K562 (cell line): Measurements from ENCODE around the gene GPC3.

ENCODE experiments used
- CTCF ChIP-seq, 3 experiments: IDR thresholded peaks in 2 of 3; conservative IDR thresholded peaks in 1 of 3; 2 replicates each; pipeline ENCODE4 v1.5.1; 2011 to 2012; ENCODE audit warnings: low read length in 3 of 3, mild to moderate bottlenecking in 3 of 3, control low read depth in 2 of 3, improper control_type of control experiment in 1 of 3, inconsistent platforms in 1 of 3, low read depth in 1 of 3, mixed read lengths in 1 of 3, moderate library complexity in 1 of 3; ENCODE audit not compliant: insufficient read depth in 2 of 3
- PATZ1 ChIP-seq: fragments of 250-450 bp; sonication (Bioruptor Pico); IDR thresholded peaks from 2 replicates; pipeline ENCODE4 v1.5.0; 2020; ENCODE audit warnings: mild to moderate bottlenecking, borderline replicate concordance
- PHTF2 ChIP-seq: fragments of 250-450 bp; sonication (Bioruptor Pico); IDR thresholded peaks from 2 replicates; pipeline ENCODE4 v1.5.0; 2021; ENCODE audit warnings: mild to moderate bottlenecking
- SRSF9 ChIP-seq: fragments of 200-400 bp; formaldehyde crosslinking; IDR thresholded peaks from 2 replicates; pipeline ENCODE4 v1.6.1; 2017; ENCODE audit warnings: low read depth, low read length, borderline replicate concordance

DNA sequence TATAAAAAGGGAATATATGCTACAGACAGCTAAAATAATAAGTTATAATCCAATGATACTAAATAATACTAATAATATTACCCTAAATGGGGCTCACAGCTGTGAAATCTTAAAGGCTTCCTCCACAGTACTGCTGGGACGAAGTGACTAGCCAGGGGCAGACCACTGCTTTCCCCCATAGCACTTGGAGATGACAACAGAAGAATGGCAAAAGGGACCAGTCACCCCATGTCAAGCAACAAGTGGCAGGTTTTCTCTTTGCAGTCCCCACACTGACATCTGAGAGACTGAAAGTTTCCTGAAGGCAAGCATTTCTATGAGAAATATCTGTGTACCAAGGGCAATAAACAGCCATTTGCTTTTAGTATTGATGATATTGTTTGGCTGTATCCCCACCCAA is 396.6 kb downstream of the GPC3 start:
- no peak for TF ChIP-seq PATZ1 (CRISPR knock-in tag)
- TF ChIP-seq SRSF9, result no peak
- no peak for TF ChIP-seq PHTF2
- TF ChIP-seq CTCF (IDR thresholded peaks at IDR 0.05 in 2 of 3, conservative IDR thresholded peaks at IDR 0.05 in 1 of 3; ENCODE audit: insufficient read depth in 2 of 3, low read depth in 1 of 3, low read length in 3 of 3), result no peak
